Endothelial cell (in vitro differentiated cells): ENCODE results near the gene NFIC. TPM values are rescaled to one million over a fixed set of nuclear protein-coding genes. Genes with fewer than 3 reads are reported as not detected.
"Not testable (repeated sequence)": the region's sequence is repeated elsewhere in the genome, so short reads cannot be mapped to it uniquely, and the experiment has no call there.

Source experiments
- DNase-seq: peaks from one replicate; pipeline ENCODE4 v3.0.0; 2021; ENCODE audit warnings: low spot score
- H3K27ac Mint-ChIP-seq: one replicate; pipeline ENCODE4 v1.8.0; 2021; ENCODE audit warnings: mixed read lengths, inconsistent platforms; ENCODE audit not compliant: unreplicated experiment
- H3K27me3 Mint-ChIP-seq: one replicate; pipeline ENCODE4 v1.8.0; 2021; ENCODE audit warnings: mild to moderate bottlenecking, moderate library complexity, mixed read lengths, inconsistent platforms; ENCODE audit not compliant: unreplicated experiment
- H3K36me3 Mint-ChIP-seq: one replicate; pipeline ENCODE4 v1.8.0; 2021; ENCODE audit warnings: mild to moderate bottlenecking, low read depth, mixed read lengths, inconsistent platforms; ENCODE audit not compliant: unreplicated experiment
- H3K4me1 Mint-ChIP-seq: one replicate; pipeline ENCODE4 v1.8.0; 2021; ENCODE audit warnings: mild to moderate bottlenecking, mixed read lengths, inconsistent platforms; ENCODE audit not compliant: unreplicated experiment
- H3K4me3 Mint-ChIP-seq: one replicate; pipeline ENCODE4 v1.8.0; 2021; ENCODE audit warnings: mild to moderate bottlenecking, mixed read lengths, inconsistent platforms; ENCODE audit not compliant: unreplicated experiment
- H3K9me3 Mint-ChIP-seq: one replicate; pipeline ENCODE4 v1.8.0; 2021; ENCODE audit warnings: mixed read lengths, inconsistent platforms; ENCODE audit not compliant: unreplicated experiment
- CTCF ChIP-seq: fragments of 200-600 bp; sonication (generic); IDR thresholded peaks from one replicate; pipeline ENCODE4 v1.5.0; 2021; ENCODE audit warnings: antibody characterized with exemption; ENCODE audit not compliant: unreplicated experiment
- total RNA-seq: library from RNA; stranded (reverse); fragmentation: NEBNext Ultra II Directional; extraction: Animal tissue kit (Norgen Biotek cat#: 25700); gene quantifications from one replicate; pipeline ENCODE4 v1.2.1, GENCODE V29; 2021; ENCODE audit not compliant: unreplicated experiment

The NFIC gene
- total RNA-seq, 1 donor from 2014 or later, result 4.9 TPM

GRCh38 chr19:3324405-3324856 lies 42.0 kb upstream of the NFIC start:
- peaks cover 3% of the 10 kb centered on the region for H3K36me3 Mint-ChIP-seq
- H3K27ac Mint-ChIP-seq, result no peak overlapping the region
- no peaks in the 10 kb centered on the region for H3K4me1 Mint-ChIP-seq
- H3K27me3 Mint-ChIP-seq, result peaks cover 11% of the 10 kb centered on the region
- peak; percentile 66 for TF ChIP-seq CTCF
- DNase-seq, result peak; percentile 62
- H3K9me3 Mint-ChIP-seq, result no peaks in the 10 kb centered on the region
- no peak overlapping the region for H3K4me3 Mint-ChIP-seq

- Mint-ChIP-seq H3K9me3 (no peaks in the 10 kb centered on the region), H3K4me1 (no peaks in the 10 kb centered on the region), H3K27ac (no peak overlapping the region), H3K4me3 (no peak overlapping the region), H3K27me3 (peaks cover 11% of the 10 kb centered on the region), H3K36me3 (peaks cover 3% of the 10 kb centered on the region)
- TF ChIP-seq CTCF, result no peak
- no peak for DNase-seq
Measured at GRCh38 chr19:3325451-3325850, 40.9 kb upstream of the NFIC start.

GRCh38 chr19:3328743-3329142 lies 37.6 kb upstream of the NFIC start:
- no peak for DNase-seq
- no peaks in the 10 kb centered on the region for H3K4me1 Mint-ChIP-seq
- H3K9me3 Mint-ChIP-seq, result no peaks in the 10 kb centered on the region
- no peak for TF ChIP-seq CTCF
- H3K27me3 Mint-ChIP-seq, result peaks cover 4% of the 10 kb centered on the region
- H3K27ac Mint-ChIP-seq, result no peak overlapping the region
- no peak overlapping the region for H3K4me3 Mint-ChIP-seq
- H3K36me3 Mint-ChIP-seq, result no peaks in the 10 kb centered on the region

- Mint-ChIP-seq H3K9me3 (no peaks in the 10 kb centered on the region), H3K4me3 (no peak overlapping the region), H3K27ac (no peak overlapping the region), H3K36me3 (no peaks in the 10 kb centered on the region), H3K27me3 (peaks cover 2% of the 10 kb centered on the region), H3K4me1 (no peaks in the 10 kb centered on the region)
- no peak for TF ChIP-seq CTCF
- DNase-seq, result no peak
Measured at GRCh38 chr19:3330047-3330446, 36.3 kb upstream of the NFIC start.

- H3K4me3 Mint-ChIP-seq, H3K4me1 Mint-ChIP-seq: not testable (repeated sequence)
Measured at GRCh38 chr19:3332232-3332631, 34.2 kb upstream of the NFIC start.

More at GRCh38 chr19:3332232-3332631, 34.2 kb upstream of the NFIC start:
- not testable (repeated sequence) for H3K9me3 Mint-ChIP-seq, DNase-seq, H3K27ac Mint-ChIP-seq, H3K27me3 Mint-ChIP-seq, H3K36me3 Mint-ChIP-seq
